Gastroesophageal sphincter (tissue), 4 donors: ENCODE measurements around the gene GZMM. TPM values are rescaled to one million over a fixed set of nuclear protein-coding genes. Genes with fewer than 3 reads are reported as not detected.

ENCODE experiments used
- ATAC-seq: fragments of 150-250 bp; one replicate; pipeline ENCODE4 v1.9.1; 2016; ENCODE audit warnings: mild to moderate bottlenecking, moderate library complexity
- H3K27ac ChIP-seq, 4 donors: fragments of 200-600 bp; sonication (generic) in 3 of 4; 1 replicate in 3 of 4; 2 replicates in 1 of 4; pipeline ENCODE4 v1.5.1; 2016 to 2019
- H3K27me3 ChIP-seq: fragments of 200-600 bp; sonication (generic); one replicate; pipeline ENCODE4 v1.5.1; 2019
- H3K36me3 ChIP-seq, 2 donors: fragments of 200-600 bp; sonication (generic); one replicate each; pipeline ENCODE4 v1.5.1; 2019; ENCODE audit warnings: control low read depth in 1 of 2
- H3K4me1 ChIP-seq, 3 donors: fragments of 200-600 bp; sonication (generic); 1 replicate in 2 of 3; 2 replicates in 1 of 3; pipeline ENCODE4 v1.5.1; 2016 to 2019; ENCODE audit warnings: control low read depth in 2 of 3
- H3K4me3 ChIP-seq, 2 donors: fragments of 200-600 bp; sonication (generic); one replicate each; pipeline ENCODE4 v1.5.1; 2019; ENCODE audit warnings: mild to moderate bottlenecking in 1 of 2, moderate library complexity in 1 of 2
- H3K9me3 ChIP-seq, 3 donors: fragments of 200-600 bp; sonication (generic); one replicate each; pipeline ENCODE4 v1.5.1; 2017 to 2019; ENCODE audit warnings: control low read depth in 2 of 3
- EP300 ChIP-seq: sonication (generic); formaldehyde crosslinking; IDR thresholded peaks from one replicate; pipeline ENCODE4 v1.6.1; 2017; ENCODE audit warnings: antibody characterized with exemption, mild to moderate bottlenecking
- POLR2A ChIP-seq, 2 donors: fragments of 450-650 bp; IDR thresholded peaks; one replicate each; pipeline ENCODE4 v1.6.1; 2017; ENCODE audit warnings: antibody characterized with exemption in 2 of 2, mild to moderate bottlenecking in 2 of 2, moderate library complexity in 1 of 2
- POLR2AphosphoS5 ChIP-seq: sonication (generic); formaldehyde crosslinking; IDR thresholded peaks from one replicate; pipeline ENCODE4 v1.6.1; 2017; ENCODE audit warnings: antibody characterized with exemption
- WGBS, 2 donors: methylation state at CpG; one replicate each; pipeline ENCODE4 v1.1.5; 2018; ENCODE audit warnings: low coverage in 1 of 2; 5-methylcytosine and 5-hydroxymethylcytosine counted together
- total RNA-seq, 4 donors: library from RNA; depleted of rRNA; stranded (reverse); fragments of >200 nt; gene quantifications; one replicate each; pipeline ENCODE4 v1.1.0, GENCODE V29; 2016
- TF ChIP-seq, protein P1 (sequence below), 4 experiments: fragments of 200-600 bp in 2 of 4; fragments of 450-650 bp in 2 of 4; sonication (generic) in 1 of 4; IDR thresholded peaks; one replicate each; pipeline ENCODE4 v1.5.1; 2017 to 2019; ENCODE audit warnings: antibody characterized with exemption in 4 of 4, mild to moderate bottlenecking in 2 of 4, moderate library complexity in 2 of 4

Gene GZMM
- total RNA-seq, 4 donors from 2014 or later = 0.62 to 1.8 TPM; not detected in 2

DNA sequence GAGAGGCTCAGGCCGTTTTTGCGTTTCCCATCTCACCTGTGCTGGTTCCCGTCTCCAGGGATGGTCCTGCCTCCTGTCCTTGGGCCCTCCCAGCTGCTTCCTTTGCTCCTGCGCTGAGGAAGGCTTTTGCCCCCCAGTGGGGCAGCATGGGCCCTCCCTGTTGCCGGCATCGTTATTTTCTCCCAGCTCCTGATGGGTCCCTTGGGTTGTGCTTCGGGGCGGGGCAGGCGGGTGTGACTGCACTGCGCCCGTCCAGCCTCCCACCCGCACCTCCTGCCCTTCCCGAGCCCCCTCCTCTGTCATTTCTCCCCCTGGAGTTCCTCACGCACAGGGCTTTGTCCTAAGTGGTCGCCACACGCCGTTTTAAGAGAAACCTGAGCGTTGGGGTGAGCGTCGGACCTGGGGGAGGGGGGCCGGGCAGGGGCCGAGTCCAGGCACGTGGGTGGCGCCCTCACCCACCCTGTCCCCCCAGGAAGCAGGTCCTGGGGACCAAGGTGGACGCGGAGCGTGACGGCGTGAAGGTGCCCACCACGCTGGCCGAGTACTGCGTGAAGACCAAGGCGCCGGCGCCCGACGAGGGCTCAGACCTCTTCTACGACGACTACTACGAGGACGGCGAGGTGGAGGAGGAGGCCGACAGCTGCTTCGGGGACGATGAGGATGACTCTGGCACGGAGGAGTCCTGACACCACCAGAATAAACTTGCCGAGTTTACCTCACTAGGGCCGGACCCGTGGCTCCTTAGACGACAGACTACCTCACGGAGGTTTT is 2.8 kb upstream of the GZMM start:
- no peaks in the 10 kb centered on the region for H3K9me3 ChIP-seq
- H3K27ac ChIP-seq = no peak overlapping the region
- no peaks in the 10 kb centered on the region for H3K27me3 ChIP-seq
- TF ChIP-seq POLR2AphosphoS5 (no peak), EP300 (no peak), POLR2A (IDR thresholded peaks at IDR 0.05) (no peak)
- TF ChIP-seq, protein P1, sequence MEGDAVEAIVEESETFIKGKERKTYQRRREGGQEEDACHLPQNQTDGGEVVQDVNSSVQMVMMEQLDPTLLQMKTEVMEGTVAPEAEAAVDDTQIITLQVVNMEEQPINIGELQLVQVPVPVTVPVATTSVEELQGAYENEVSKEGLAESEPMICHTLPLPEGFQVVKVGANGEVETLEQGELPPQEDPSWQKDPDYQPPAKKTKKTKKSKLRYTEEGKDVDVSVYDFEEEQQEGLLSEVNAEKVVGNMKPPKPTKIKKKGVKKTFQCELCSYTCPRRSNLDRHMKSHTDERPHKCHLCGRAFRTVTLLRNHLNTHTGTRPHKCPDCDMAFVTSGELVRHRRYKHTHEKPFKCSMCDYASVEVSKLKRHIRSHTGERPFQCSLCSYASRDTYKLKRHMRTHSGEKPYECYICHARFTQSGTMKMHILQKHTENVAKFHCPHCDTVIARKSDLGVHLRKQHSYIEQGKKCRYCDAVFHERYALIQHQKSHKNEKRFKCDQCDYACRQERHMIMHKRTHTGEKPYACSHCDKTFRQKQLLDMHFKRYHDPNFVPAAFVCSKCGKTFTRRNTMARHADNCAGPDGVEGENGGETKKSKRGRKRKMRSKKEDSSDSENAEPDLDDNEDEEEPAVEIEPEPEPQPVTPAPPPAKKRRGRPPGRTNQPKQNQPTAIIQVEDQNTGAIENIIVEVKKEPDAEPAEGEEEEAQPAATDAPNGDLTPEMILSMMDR (IDR thresholded peaks at IDR 0.05) = no peak
- WGBS, 2 donors = 88 to 91% methylated on average over 7 to 15 of the region's 51 CpGs
- peaks cover 3 to 64% of the 10 kb centered on the region in 2 donors for H3K36me3 ChIP-seq
- H3K4me1 ChIP-seq = peaks cover 0 to 18% (median 0%) of the 10 kb centered on the region in 3 donors
- no peak for ATAC-seq
- H3K4me3 ChIP-seq = no peak overlapping the region

- WGBS, 2 donors = 80% methylated on average over 3 of the region's 26 CpGs; no CpG with 5 or more reads in 1 of the 2 donors
- Histone ChIP-seq H3K36me3 (peaks cover 0 to 57% of the 10 kb centered on the region in 2 donors), H3K4me1 (peaks cover 0 to 12% (median 0%) of the 10 kb centered on the region in 3 donors), H3K27ac (no peak overlapping the region), H3K27me3 (no peaks in the 10 kb centered on the region), H3K9me3 (no peaks in the 10 kb centered on the region), H3K4me3 (no peak overlapping the region)
- TF ChIP-seq POLR2A (IDR thresholded peaks at IDR 0.05) (no peak), POLR2AphosphoS5 (no peak), EP300 (no peak)
- TF ChIP-seq, protein P1 (IDR thresholded peaks at IDR 0.05) = no peak
- ATAC-seq = no peak
Observed at GRCh38 chr19:541699-542098, 2.2 kb upstream of the GZMM start.

DNA sequence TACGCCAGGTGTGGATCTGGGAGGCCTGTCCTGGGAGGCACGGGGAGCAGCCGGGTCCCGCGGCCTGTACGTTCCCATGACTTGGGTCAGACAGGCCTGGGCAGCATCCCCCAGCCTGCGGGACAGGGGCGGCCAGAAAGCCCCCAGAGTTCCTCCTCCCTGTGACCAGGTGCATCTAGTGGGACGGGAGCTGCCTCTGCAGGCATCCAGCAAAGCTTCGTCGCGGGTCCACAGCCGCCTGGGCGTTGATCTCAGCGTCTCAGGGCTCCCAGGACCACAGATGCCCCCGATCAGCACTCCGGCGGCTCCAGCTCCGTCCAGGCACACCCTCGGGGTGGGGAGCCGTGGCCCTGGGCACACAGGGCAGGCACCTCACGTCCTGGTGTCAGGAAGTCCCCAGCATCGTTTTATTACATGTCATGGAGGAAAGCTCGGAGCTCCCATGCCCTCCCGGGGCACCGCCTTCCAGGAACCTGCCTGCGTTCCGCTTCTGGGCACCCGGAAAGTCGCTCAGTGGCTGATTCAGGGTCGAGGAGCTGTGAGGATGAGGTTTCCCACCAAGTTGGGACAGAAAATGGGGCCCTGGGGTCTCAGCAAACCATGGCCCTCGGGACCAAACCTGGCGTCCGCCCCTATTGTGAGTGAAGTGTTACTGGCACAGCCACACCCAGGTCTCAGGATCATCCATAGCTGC is 1.5 kb upstream of the GZMM start:
- WGBS, 2 donors = 74% methylated on average over 6 of the region's 34 CpGs; no CpG with 5 or more reads in 1 of the 2 donors

DNA sequence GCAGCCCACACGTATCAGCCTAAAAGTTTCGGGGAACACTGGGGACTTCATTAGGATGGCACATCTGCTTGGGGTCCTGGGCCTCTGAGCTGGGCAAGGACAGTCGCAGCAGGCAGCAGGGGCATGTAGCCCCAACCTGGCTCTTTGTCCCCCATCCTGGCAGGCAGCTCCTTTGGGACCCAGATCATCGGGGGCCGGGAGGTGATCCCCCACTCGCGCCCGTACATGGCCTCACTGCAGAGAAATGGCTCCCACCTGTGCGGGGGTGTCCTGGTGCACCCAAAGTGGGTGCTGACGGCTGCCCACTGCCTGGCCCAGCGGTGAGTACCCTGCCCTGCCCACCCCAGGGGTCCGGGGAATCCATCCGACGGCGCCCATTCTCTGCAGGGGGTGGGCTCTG is 3.3 kb downstream of the GZMM start:
- Histone ChIP-seq H3K27ac (no peak overlapping the region), H3K4me3 (no peak overlapping the region), H3K27me3 (peaks cover 46% of the 10 kb centered on the region), H3K4me1 (peaks cover 0 to 12% (median 3%) of the 10 kb centered on the region in 3 donors), H3K36me3 (peaks cover 0 to 13% of the 10 kb centered on the region in 2 donors), H3K9me3 (no peaks in the 10 kb centered on the region)
- ATAC-seq = no peak
- WGBS, 2 donors = no CpG with 5 or more reads among the region's 15 CpGs
- TF ChIP-seq POLR2AphosphoS5 (no peak), EP300 (no peak)

More for the DNA sequence above, 1.5 kb upstream of the GZMM start:
- H3K4me3 ChIP-seq = no peak overlapping the region
- peaks cover 0 to 51% of the 10 kb centered on the region in 2 donors for H3K36me3 ChIP-seq
- H3K27me3 ChIP-seq = peaks cover 6% of the 10 kb centered on the region
- no peaks in the 10 kb centered on the region for H3K9me3 ChIP-seq
- H3K4me1 ChIP-seq = peaks cover 0 to 11% (median 0%) of the 10 kb centered on the region in 3 donors
- peak; percentile 23 for ATAC-seq
- H3K27ac ChIP-seq = no peak overlapping the region
- TF ChIP-seq EP300 = no peak
- no peak for TF ChIP-seq POLR2AphosphoS5
- TF ChIP-seq POLR2A (IDR thresholded peaks at IDR 0.05) = no peak
- TF ChIP-seq, protein P1 (IDR thresholded peaks at IDR 0.05) = no peak

- no peak overlapping the region for H3K27ac ChIP-seq
- H3K4me3 ChIP-seq = no peak overlapping the region
- peaks cover 55% of the 10 kb centered on the region for H3K27me3 ChIP-seq
- ATAC-seq = no peak
- H3K4me1 ChIP-seq = peaks cover 0 to 12% (median 3%) of the 10 kb centered on the region in 3 donors
- H3K36me3 ChIP-seq = peaks cover 0 to 3% of the 10 kb centered on the region in 2 donors
- 79% methylated on average over 7 of the region's 26 CpGs; no CpG with 5 or more reads in 1 of the 2 donors for WGBS, 2 donors
- no peak for TF ChIP-seq POLR2A (IDR thresholded peaks at IDR 0.05)
- TF ChIP-seq, protein P1 (IDR thresholded peaks at IDR 0.05) = no peak
- TF ChIP-seq EP300 = no peak
- TF ChIP-seq POLR2AphosphoS5 = no peak
- no peaks in the 10 kb centered on the region for H3K9me3 ChIP-seq
Observed at GRCh38 chr19:547836-548720, 4.2 kb downstream of the GZMM start.
